Measurements from ENCODE around the gene NBEA. TPM values are rescaled to one million over a fixed set of nuclear protein-coding genes. Genes with fewer than 3 reads are reported as not detected.

Gene NBEA
- total RNA-seq, 1 donor from 2014 or later = 19.1 TPM

- intact Hi-C loops (cut with DNase I) = no loop called here
- no peak for ATAC-seq (ENCODE audit: poor library complexity)
These were observed 204.6 kb downstream of the NBEA start for GRCh38 chr13:35146686-35147085.

GRCh38 chr13:35157143-35157755 lies 215.2 kb downstream of the NBEA start:
- DNase-seq (no peak), ATAC-seq (ENCODE audit: poor library complexity) (peak; percentile 66)
- intact Hi-C loops (cut with DNase I) = loop anchor here (5.0 kb wide), 1 partner anchor 1225 kb away; no protein-coding TSS in a partner anchor

More at GRCh38 chr13:35146686-35147085, 204.6 kb downstream of the NBEA start:
- no peak for DNase-seq

- intact Hi-C loops (cut with DNase I) = loop anchor here (5.0 kb wide), 1 partner anchor 1227 kb away; no protein-coding TSS in a partner anchor
- ATAC-seq (ENCODE audit: poor library complexity) = no peak
- DNase-seq = no peak
These were observed 217.0 kb downstream of the NBEA start for GRCh38 chr13:35159041-35159440.

- DNase-seq = no peak
- no peak for ATAC-seq (ENCODE audit: poor library complexity)
- intact Hi-C loops (cut with DNase I) = no loop called here
These were observed 218.8 kb downstream of the NBEA start for GRCh38 chr13:35160896-35161295.

- intact Hi-C loops (cut with DNase I) = no loop called here
- ATAC-seq (ENCODE audit: poor library complexity) (no peak), DNase-seq (no peak)
These were observed 220.3 kb downstream of the NBEA start for GRCh38 chr13:35162420-35162819.

- intact Hi-C loops (cut with DNase I) = no loop called here
- ATAC-seq (ENCODE audit: poor library complexity) (no peak), DNase-seq (no peak)
These were observed 221.6 kb downstream of the NBEA start for GRCh38 chr13:35163674-35164073.

GRCh38 chr13:35164324-35164932 lies 222.4 kb downstream of the NBEA start:
- intact Hi-C loops (cut with DNase I) = no loop called here
- DNase-seq = no peak
- ATAC-seq (ENCODE audit: poor library complexity) = peak; percentile 73

GRCh38 chr13:35165205-35165604 lies 223.1 kb downstream of the NBEA start:
- DNase-seq = no peak
- no peak for ATAC-seq (ENCODE audit: poor library complexity)
- intact Hi-C loops (cut with DNase I) = no loop called here

- intact Hi-C loops (cut with DNase I) = no loop called here
- ATAC-seq (ENCODE audit: poor library complexity) (peak; percentile 90), DNase-seq (no peak)
These were observed 237.4 kb downstream of the NBEA start for GRCh38 chr13:35179494-35179893.

GRCh38 chr13:35179920-35180663 lies 238.0 kb downstream of the NBEA start:
- DNase-seq (no peak), ATAC-seq (ENCODE audit: poor library complexity) (peak; percentile 40)
- intact Hi-C loops (cut with DNase I) = no loop called here

- intact Hi-C loops (cut with DNase I) = no loop called here
- ATAC-seq (ENCODE audit: poor library complexity) (peak; percentile 42), DNase-seq (peak; percentile 22)
These were observed 248.2 kb downstream of the NBEA start for GRCh38 chr13:35190241-35190640.

GRCh38 chr13:35191883-35192282 lies 249.8 kb downstream of the NBEA start:
- DNase-seq (no peak), ATAC-seq (ENCODE audit: poor library complexity) (peak; percentile 76)
- intact Hi-C loops (cut with DNase I) = no loop called here

GRCh38 chr13:35198613-35199200 lies 256.6 kb downstream of the NBEA start:
- ATAC-seq (ENCODE audit: poor library complexity) = no peak
- intact Hi-C loops (cut with DNase I) = no loop called here
- DNase-seq = no peak

GRCh38 chr13:35208587-35208986 lies 266.5 kb downstream of the NBEA start:
- DNase-seq (no peak), ATAC-seq (ENCODE audit: poor library complexity) (no peak)
- intact Hi-C loops (cut with DNase I) = no loop called here

- intact Hi-C loops (cut with DNase I) = no loop called here
- no peak for DNase-seq
- ATAC-seq (ENCODE audit: poor library complexity) = no peak
These were observed 268.2 kb downstream of the NBEA start for GRCh38 chr13:35210261-35210660.

- intact Hi-C loops (cut with DNase I) = no loop called here
- no peak for ATAC-seq (ENCODE audit: poor library complexity)
These were observed 269.9 kb downstream of the NBEA start for GRCh38 chr13:35211949-35212348.

GRCh38 chr13:35213911-35214310 lies 271.8 kb downstream of the NBEA start:
- no peak for DNase-seq
- no peak for ATAC-seq (ENCODE audit: poor library complexity)
- intact Hi-C loops (cut with DNase I) = no loop called here

More at GRCh38 chr13:35211949-35212348, 269.9 kb downstream of the NBEA start:
- no peak for DNase-seq

GRCh38 chr13:35216131-35216530 lies 274.1 kb downstream of the NBEA start:
- intact Hi-C loops (cut with DNase I) = no loop called here
- DNase-seq (no peak), ATAC-seq (ENCODE audit: poor library complexity) (no peak)

GRCh38 chr13:35219021-35219420 lies 277.0 kb downstream of the NBEA start:
- intact Hi-C loops (cut with DNase I) = no loop called here
- no peak for ATAC-seq (ENCODE audit: poor library complexity)
- DNase-seq = no peak

All from Right ventricle myocardium superior (tissue), 1 donor.